ENCODE data around the gene EPB41L2.
"Not testable (repeated sequence)": the region's sequence is repeated elsewhere in the genome, so short reads cannot be mapped to it uniquely, and the experiment has no call there.

EPB41L2 gene

GRCh38 chr6:130937942-130938604 is 125.0 kb downstream of the EPB41L2 start:
- no peak for DNase-seq

GRCh38 chr6:130936933-130937332 is 126.1 kb downstream of the EPB41L2 start:
- no peak for DNase-seq

GRCh38 chr6:130935978-130936377 is 127.1 kb downstream of the EPB41L2 start:
- DNase-seq, result no peak

- no peak for DNase-seq
These were observed 128.0 kb downstream of the EPB41L2 start for GRCh38 chr6:130934848-130935585.

GRCh38 chr6:130933712-130934200 is 129.3 kb downstream of the EPB41L2 start:
- DNase-seq, result no peak

- DNase-seq, result no peak
These were observed 130.1 kb downstream of the EPB41L2 start for GRCh38 chr6:130932921-130933320.

GRCh38 chr6:130932438-130932837 is 130.6 kb downstream of the EPB41L2 start:
- no peak for DNase-seq

- no peak for DNase-seq
These were observed 131.4 kb downstream of the EPB41L2 start for GRCh38 chr6:130931683-130932082.

- no peak for DNase-seq
These were observed 133.9 kb downstream of the EPB41L2 start for GRCh38 chr6:130929036-130929678.

GRCh38 chr6:130928158-130928912 is 134.7 kb downstream of the EPB41L2 start:
- peak; percentile 23 for DNase-seq

GRCh38 chr6:130927305-130927704 is 135.7 kb downstream of the EPB41L2 start:
- no peak for DNase-seq

GRCh38 chr6:130923350-130923749 is 139.7 kb downstream of the EPB41L2 start:
- no peak for DNase-seq

- DNase-seq, result no peak
These were observed 140.1 kb downstream of the EPB41L2 start for GRCh38 chr6:130922922-130923321.

GRCh38 chr6:130920969-130921368 is 142.1 kb downstream of the EPB41L2 start:
- DNase-seq, result no peak

- no peak for DNase-seq
These were observed 144.9 kb downstream of the EPB41L2 start for GRCh38 chr6:130918171-130918570.

GRCh38 chr6:130915606-130916005 is 147.4 kb downstream of the EPB41L2 start:
- DNase-seq, result not testable (repeated sequence)

GRCh38 chr6:130913120-130913519 is 149.9 kb downstream of the EPB41L2 start:
- peak; percentile 71 for DNase-seq

GRCh38 chr6:130912434-130912833 is 150.6 kb downstream of the EPB41L2 start:
- no peak for DNase-seq

GRCh38 chr6:130908958-130909357 is 154.1 kb downstream of the EPB41L2 start:
- DNase-seq, result no peak

GRCh38 chr6:130908188-130908587 is 154.9 kb downstream of the EPB41L2 start:
- DNase-seq, result no peak

- DNase-seq, result no peak
These were observed 155.4 kb downstream of the EPB41L2 start for GRCh38 chr6:130907687-130908086.

GRCh38 chr6:130906736-130907381 is 156.2 kb downstream of the EPB41L2 start:
- DNase-seq, result no peak

- DNase-seq, result no peak
These were observed 159.4 kb downstream of the EPB41L2 start for GRCh38 chr6:130903602-130904001.

Data from hematopoietic multipotent progenitor cell treated with erythropoietin and hydrocortisone succinate and interleukin-3 and kit ligand, for 4 days (in vitro differentiated cells).